GM12864 (cell line): ENCODE measurements around the gene CEACAM20.
A peak's percentile ranks its signal among the peaks of the same experiment; 100 is the strongest.

Source experiments
- DNase-seq: peaks from one replicate; pipeline ENCODE4 v3.0.0-alpha.2; 2011; ENCODE audit warnings: low read depth
- H3K4me3 ChIP-seq: 2 replicates; pipeline ENCODE4 v1.5.1; 2011; ENCODE audit warnings: mild to moderate bottlenecking, low read depth, low read length, control low read depth
- CTCF ChIP-seq: IDR thresholded peaks from 2 replicates; pipeline ENCODE4 v1.5.1; 2011; ENCODE audit warnings: low read depth, mild to moderate bottlenecking, moderate library complexity, low read length, control low read depth, inconsistent platforms; ENCODE audit errors: missing control alignments

Gene CEACAM20

GRCh38 chr19:44529536-44529935 lies at the start of gene CEACAM20:
Gene CEACAM20, minus strand, starts transcription at chr19:44529675. Its CDS starts 166 bp downstream, at chr19:44529509.
- TF ChIP-seq CTCF: no peak
- no peak within 1 kb of the TSS for H3K4me3 ChIP-seq
- no peak for DNase-seq

GRCh38 chr19:44577566-44577874 lies 48.0 kb upstream of the CEACAM20 start:
- TF ChIP-seq CTCF: no peak
- no peak for DNase-seq
- no peak overlapping the region for H3K4me3 ChIP-seq

- H3K4me3 ChIP-seq: no peak overlapping the region
- DNase-seq: no peak
- peak; percentile 42 for TF ChIP-seq CTCF
Observed at GRCh38 chr19:44576843-44577565, 47.5 kb upstream of the CEACAM20 start.

- no peak for TF ChIP-seq CTCF
Observed at GRCh38 chr19:44575116-44575700, 45.7 kb upstream of the CEACAM20 start.

GRCh38 chr19:44574186-44574950 lies 44.9 kb upstream of the CEACAM20 start:
- DNase-seq: no peak
- H3K4me3 ChIP-seq: no peak overlapping the region
- no peak for TF ChIP-seq CTCF

More at GRCh38 chr19:44575116-44575700, 45.7 kb upstream of the CEACAM20 start:
- no peak overlapping the region for H3K4me3 ChIP-seq
- no peak for DNase-seq

- H3K4me3 ChIP-seq: no peak overlapping the region
- no peak for DNase-seq
- no peak for TF ChIP-seq CTCF
Observed at GRCh38 chr19:44573627-44574026, 44.2 kb upstream of the CEACAM20 start.
